Mucosa of rectum (tissue), 2 donors: ENCODE results near the gene STRBP.
"Not testable (repeated sequence)": the region's sequence is repeated elsewhere in the genome, so short reads cannot be mapped to it uniquely, and the experiment has no call there.

Source experiments
- H3K27ac ChIP-seq, 2 donors: one replicate each; pipeline ENCODE4 v1.7.0; 2013; ENCODE audit warnings: inconsistent platforms in 2 of 2, low read depth in 2 of 2, low read length in 2 of 2
- H3K27me3 ChIP-seq, 2 donors: one replicate each; pipeline ENCODE4 v1.7.0; 2013; ENCODE audit warnings: low read length in 2 of 2; ENCODE audit not compliant: control insufficient read depth in 2 of 2, insufficient read depth in 2 of 2
- H3K36me3 ChIP-seq, 2 donors: one replicate each; pipeline ENCODE4 v1.7.0; 2013; ENCODE audit warnings: low read length in 2 of 2; ENCODE audit not compliant: control insufficient read depth in 2 of 2, insufficient read depth in 2 of 2
- H3K4me1 ChIP-seq, 2 donors: one replicate each; pipeline ENCODE4 v1.7.0; 2013; ENCODE audit warnings: low read length in 2 of 2, mild to moderate bottlenecking in 1 of 2; ENCODE audit not compliant: control insufficient read depth in 2 of 2, insufficient read depth in 2 of 2
- H3K4me3 ChIP-seq, 2 donors: one replicate each; pipeline ENCODE4 v1.7.0; 2013; ENCODE audit warnings: low read length in 2 of 2
- H3K9ac ChIP-seq, 2 donors: one replicate each; pipeline ENCODE4 v1.7.0; 2013; ENCODE audit warnings: low read length in 2 of 2, low read depth in 1 of 2, mild to moderate bottlenecking in 1 of 2
- H3K9me3 ChIP-seq, 2 donors: one replicate each; pipeline ENCODE4 v1.7.0; 2013; ENCODE audit warnings: low read length in 2 of 2; ENCODE audit not compliant: control insufficient read depth in 2 of 2
- donor health status: healthy.
- donor health status: Normal muscosa, but diverticular disease.

The STRBP gene

DNA sequence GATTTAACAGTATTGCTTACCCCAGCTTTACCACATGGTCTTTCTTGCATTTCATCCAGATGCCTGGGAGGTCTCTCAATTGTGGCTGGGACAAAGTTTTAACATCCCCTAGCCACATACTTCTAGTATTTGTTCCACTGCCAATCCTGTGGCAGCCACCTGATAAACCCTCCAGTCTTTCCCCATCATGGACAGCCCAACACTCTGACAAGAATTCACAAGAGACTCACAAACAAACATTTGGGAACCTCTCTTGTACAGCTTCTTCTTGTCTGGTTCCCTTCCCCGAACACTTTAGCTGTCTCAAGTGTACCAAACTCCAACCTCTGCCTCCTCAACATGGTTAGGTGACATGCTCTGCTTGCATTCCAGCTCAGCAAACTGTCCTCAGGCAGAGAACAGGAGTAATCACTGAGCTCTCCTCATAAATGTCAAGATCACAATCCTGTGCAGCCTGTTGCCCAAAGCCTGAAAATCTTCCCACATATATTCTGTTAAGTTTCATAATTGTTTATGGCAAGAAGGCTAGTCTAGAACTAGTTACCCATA lies 59.7 kb downstream of the STRBP start:
- Histone ChIP-seq H3K4me3 (no peak overlapping the region), H3K9me3 (no peaks in the 10 kb centered on the region), H3K36me3 (no peaks in the 10 kb centered on the region), H3K27me3 (no peaks in the 10 kb centered on the region), H3K4me1 (no peaks in the 10 kb centered on the region), H3K27ac (no peak overlapping the region), H3K9ac (no peak overlapping the region)

GRCh38 chr9:123206065-123206464 lies 62.3 kb downstream of the STRBP start:
- H3K4me3 ChIP-seq, result no peak overlapping the region
- H3K27me3 ChIP-seq, result no peaks in the 10 kb centered on the region
- no peaks in the 10 kb centered on the region for H3K36me3 ChIP-seq
- H3K27ac ChIP-seq, result no peak overlapping the region
- H3K9me3 ChIP-seq, result no peaks in the 10 kb centered on the region
- H3K9ac ChIP-seq, result no peak overlapping the region
- H3K4me1 ChIP-seq, result no peaks in the 10 kb centered on the region

GRCh38 chr9:123201083-123201482 lies 67.3 kb downstream of the STRBP start:
- Histone ChIP-seq H3K4me3 (no peak overlapping the region), H3K9ac (no peak overlapping the region), H3K9me3 (no peaks in the 10 kb centered on the region), H3K36me3 (no peaks in the 10 kb centered on the region), H3K4me1 (no peaks in the 10 kb centered on the region), H3K27ac (no peak overlapping the region), H3K27me3 (no peaks in the 10 kb centered on the region)

DNA sequence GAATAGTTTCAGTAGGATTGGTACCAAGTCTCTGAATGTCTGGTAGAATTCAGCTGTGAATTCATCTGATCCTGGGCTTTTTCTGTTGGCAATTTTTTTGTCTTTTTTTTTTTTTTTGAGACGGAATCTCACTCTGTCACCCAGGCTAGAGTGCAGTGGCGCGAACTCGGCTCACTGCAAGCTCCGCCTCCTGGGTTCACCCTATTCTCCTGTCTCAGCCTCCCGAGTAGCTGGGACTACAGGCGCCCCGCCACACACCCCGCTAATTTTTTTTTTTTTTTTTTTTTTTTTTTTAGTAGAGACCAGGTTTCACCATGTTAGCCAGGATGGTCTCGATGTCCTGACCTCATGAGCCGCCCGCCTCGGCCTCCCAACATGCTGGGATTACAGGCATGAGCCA lies 67.9 kb downstream of the STRBP start:
- not testable (repeated sequence) for H3K27me3 ChIP-seq, H3K36me3 ChIP-seq, H3K27ac ChIP-seq, H3K9ac ChIP-seq, H3K4me1 ChIP-seq, H3K4me3 ChIP-seq, H3K9me3 ChIP-seq

- Histone ChIP-seq H3K4me3 (no peak overlapping the region), H3K9ac (no peak overlapping the region), H3K27ac (no peak overlapping the region), H3K9me3 (no peaks in the 10 kb centered on the region), H3K27me3 (no peaks in the 10 kb centered on the region), H3K4me1 (no peaks in the 10 kb centered on the region), H3K36me3 (no peaks in the 10 kb centered on the region)
Measured at GRCh38 chr9:123196124-123196523, 72.3 kb downstream of the STRBP start.

DNA sequence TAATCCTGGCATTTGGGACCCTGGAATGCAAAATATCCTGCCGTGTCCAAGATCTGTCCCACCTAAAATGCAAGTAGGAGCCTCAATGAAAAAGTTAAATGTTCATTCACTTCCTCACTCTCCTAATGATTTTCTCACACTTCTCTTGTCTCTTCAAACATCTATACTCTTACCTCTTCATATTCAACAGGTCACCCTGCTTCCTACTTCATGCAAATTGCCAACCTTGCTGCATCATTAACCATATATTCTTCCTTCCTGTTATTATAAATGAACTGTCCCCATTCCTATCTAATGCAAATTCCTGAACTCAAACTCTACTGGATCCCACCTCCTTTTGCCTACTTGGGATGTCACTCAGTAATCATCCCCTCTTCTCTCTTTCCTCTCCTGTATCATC lies 74.4 kb downstream of the STRBP start:
- no peaks in the 10 kb centered on the region for H3K9me3 ChIP-seq
- no peak overlapping the region for H3K27ac ChIP-seq
- H3K4me3 ChIP-seq, result no peak overlapping the region
- H3K27me3 ChIP-seq, result no peaks in the 10 kb centered on the region
- no peaks in the 10 kb centered on the region for H3K4me1 ChIP-seq
- no peaks in the 10 kb centered on the region for H3K36me3 ChIP-seq
- no peak overlapping the region for H3K9ac ChIP-seq

DNA sequence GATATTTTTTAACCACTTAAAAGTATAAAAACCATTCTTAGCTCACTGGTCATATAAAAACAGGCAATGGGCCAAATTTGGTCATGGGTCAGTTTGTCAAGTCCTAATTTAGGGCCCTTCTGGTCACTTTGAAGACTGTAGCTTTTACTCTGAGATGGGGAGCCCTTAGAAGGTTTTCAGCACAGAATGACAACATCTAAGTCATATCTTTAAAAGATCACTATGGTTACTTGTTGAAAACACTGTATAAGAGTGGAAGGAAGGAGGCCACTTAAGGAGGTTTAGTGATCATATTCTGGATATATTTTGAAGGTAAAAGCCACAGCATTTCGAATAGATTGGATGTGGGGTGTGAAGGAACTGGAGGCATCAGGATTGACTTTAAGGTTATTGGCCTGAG lies 76.7 kb downstream of the STRBP start:
- Histone ChIP-seq H3K4me3 (no peak overlapping the region), H3K27me3 (no peaks in the 10 kb centered on the region), H3K9me3 (no peaks in the 10 kb centered on the region), H3K9ac (no peak overlapping the region), H3K4me1 (no peaks in the 10 kb centered on the region), H3K27ac (no peak overlapping the region), H3K36me3 (no peaks in the 10 kb centered on the region)

- H3K27me3 ChIP-seq, result no peaks in the 10 kb centered on the region
- H3K9me3 ChIP-seq, result no peaks in the 10 kb centered on the region
- H3K4me3 ChIP-seq, result no peak overlapping the region
- no peak overlapping the region for H3K9ac ChIP-seq
- no peak overlapping the region for H3K27ac ChIP-seq
- H3K4me1 ChIP-seq, result no peaks in the 10 kb centered on the region
- H3K36me3 ChIP-seq, result no peaks in the 10 kb centered on the region
Measured at GRCh38 chr9:123191260-123191659, 77.1 kb downstream of the STRBP start.

- H3K27ac ChIP-seq, result no peak overlapping the region
- H3K4me1 ChIP-seq, result no peaks in the 10 kb centered on the region
- H3K9me3 ChIP-seq, result no peaks in the 10 kb centered on the region
- no peak overlapping the region for H3K9ac ChIP-seq
- H3K27me3 ChIP-seq, result no peaks in the 10 kb centered on the region
- peaks cover 0 to 4% of the 10 kb centered on the region in 2 donors for H3K36me3 ChIP-seq
- no peak overlapping the region for H3K4me3 ChIP-seq
Measured at GRCh38 chr9:123187131-123187530, 81.3 kb downstream of the STRBP start.

DNA sequence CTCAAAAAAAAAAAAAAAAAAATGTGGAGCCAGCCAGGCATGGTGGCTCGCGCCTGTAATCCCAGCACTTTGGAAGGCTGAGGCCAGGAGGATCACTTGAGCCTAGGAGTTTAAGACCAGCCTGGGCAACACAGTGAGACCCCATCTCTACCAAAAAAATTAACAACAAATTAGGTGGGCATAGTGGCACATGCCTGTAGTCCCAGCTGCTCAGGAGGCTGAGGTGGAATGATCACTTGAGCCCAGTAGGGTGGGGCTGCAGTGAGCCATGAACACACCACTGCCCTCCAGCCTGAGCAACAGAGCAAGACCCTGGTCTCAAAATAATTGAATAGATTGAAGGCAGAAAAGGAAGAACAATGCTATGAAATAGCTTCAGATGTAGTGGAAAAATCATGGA lies 82.4 kb downstream of the STRBP start:
- H3K27ac ChIP-seq, H3K9ac ChIP-seq, H3K36me3 ChIP-seq, H3K4me1 ChIP-seq, H3K9me3 ChIP-seq, H3K4me3 ChIP-seq, H3K27me3 ChIP-seq: not testable (repeated sequence)

GRCh38 chr9:123176949-123177348 lies 91.4 kb downstream of the STRBP start:
- Histone ChIP-seq H3K27me3 (no peaks in the 10 kb centered on the region), H3K4me1 (no peaks in the 10 kb centered on the region), H3K4me3 (no peak overlapping the region), H3K36me3 (peaks cover 0 to 6% of the 10 kb centered on the region in 2 donors), H3K9me3 (no peaks in the 10 kb centered on the region), H3K27ac (no peak overlapping the region), H3K9ac (no peak overlapping the region)
